OCI-LY1 (cell line): ENCODE measurements around the gene ADAMTS14.

Experiments
- H2AFZ ChIP-seq: fragments of 200-600 bp; sonication (generic), shearing (Covaris generic); 2 replicates; pipeline ENCODE4 v1.6.0; 2014; ENCODE audit warnings: antibody characterized with exemption, mild to moderate bottlenecking, low read length
- H3F3A ChIP-seq: fragments of 200-600 bp; sonication (generic), shearing (Covaris generic); 2 replicates; pipeline ENCODE4 v1.6.0; 2014; ENCODE audit warnings: mild to moderate bottlenecking, antibody characterized with exemption, low read length, moderate library complexity; ENCODE audit not compliant: insufficient read depth
- H3K27ac ChIP-seq: fragments of 200-600 bp; sonication (generic); 2 replicates; pipeline ENCODE4 v1.5.1; 2014; ENCODE audit warnings: low read length, mixed run types, mild to moderate bottlenecking, low read depth; ENCODE audit not compliant: poor library complexity, severe bottlenecking
- H3K27me3 ChIP-seq: fragments of 200-600 bp; sonication (generic); 2 replicates; pipeline ENCODE4 v1.6.0; 2014; ENCODE audit warnings: antibody characterized with exemption, mild to moderate bottlenecking, low read length, moderate library complexity; ENCODE audit not compliant: insufficient read depth
- H3K36me3 ChIP-seq: fragments of 200-600 bp; sonication (generic); 2 replicates; pipeline ENCODE4 v1.6.1; 2014; ENCODE audit warnings: mild to moderate bottlenecking, antibody characterized with exemption, low read length, moderate library complexity, mixed read lengths; ENCODE audit not compliant: insufficient read depth
- H3K4me1 ChIP-seq: fragments of 200-600 bp; sonication (generic); 2 replicates; pipeline ENCODE4 v1.5.1; 2014; ENCODE audit warnings: mild to moderate bottlenecking, low read length, moderate library complexity; ENCODE audit not compliant: insufficient read depth, severe bottlenecking
- H3K4me2 ChIP-seq: fragments of 200-600 bp; sonication (generic), shearing (Covaris generic); 2 replicates; pipeline ENCODE4 v1.6.1; 2014; ENCODE audit warnings: low read length
- H3K4me3 ChIP-seq: fragments of 200-600 bp; sonication (generic); 2 replicates; pipeline ENCODE4 v1.5.1; 2014; ENCODE audit warnings: low read length, low read depth, mild to moderate bottlenecking, mixed read lengths; ENCODE audit not compliant: poor library complexity, severe bottlenecking
- H3K79me2 ChIP-seq: fragments of 200-600 bp; shearing (Covaris generic); 2 replicates; pipeline ENCODE4 v1.6.1; 2016; ENCODE audit warnings: mixed run types, low read length, mixed read lengths; ENCODE audit not compliant: insufficient read depth
- H3K9ac ChIP-seq: fragments of 200-600 bp; sonication (generic), shearing (Covaris generic); 2 replicates; pipeline ENCODE4 v1.6.1; 2014; ENCODE audit warnings: mild to moderate bottlenecking, low read length, mixed read lengths
- H3K9me2 ChIP-seq: fragments of 200-600 bp; sonication (generic), shearing (Covaris generic); 2 replicates; pipeline ENCODE4 v1.6.1; 2014; ENCODE audit warnings: low read depth, mild to moderate bottlenecking, low read length, mixed read lengths
- H3K9me3 ChIP-seq: fragments of 200-600 bp; shearing (Covaris generic); 2 replicates; pipeline ENCODE4 v1.6.1; 2014; ENCODE audit warnings: low read length, mixed read lengths
- H4K20me1 ChIP-seq: fragments of 200-600 bp; sonication (generic), shearing (Covaris generic); 2 replicates; pipeline ENCODE4 v1.6.0; 2016; ENCODE audit warnings: mild to moderate bottlenecking, low read length; ENCODE audit not compliant: insufficient read depth
- CTCF ChIP-seq: fragments of 200-600 bp; sonication (generic), shearing (Covaris generic); IDR thresholded peaks from 2 replicates; pipeline ENCODE4 v1.5.1; 2017; ENCODE audit warnings: mild to moderate bottlenecking, antibody characterized with exemption, low read length, moderate library complexity, mixed read lengths
- EZH2 ChIP-seq: fragments of 200-600 bp; sonication (generic), shearing (Covaris generic); IDR thresholded peaks from 2 replicates; pipeline ENCODE4 v1.8.0; 2017; ENCODE audit warnings: borderline replicate concordance, mixed run types, mild to moderate bottlenecking, antibody characterized with exemption, low read length, moderate library complexity, mixed read lengths

Gene ADAMTS14

GRCh38 chr10:70786799-70787415 is 114.6 kb downstream of the ADAMTS14 start:
- no peaks in the 10 kb centered on the region for H3K36me3 ChIP-seq
- H3K27me3 ChIP-seq = peaks cover 6% of the 10 kb centered on the region; the same call in 1 of the 2 replicates
- no peaks in the 10 kb centered on the region for H3K9me3 ChIP-seq
- no peaks in the 10 kb centered on the region for H3K9me2 ChIP-seq
- no peak overlapping the region for H3K27ac ChIP-seq
- no peaks in the 10 kb centered on the region for H3K4me1 ChIP-seq
- no peaks in the 10 kb centered on the region for H3K79me2 ChIP-seq
- H3K9ac ChIP-seq = no peak overlapping the region
- H2AFZ ChIP-seq = no peak overlapping the region
- no peak overlapping the region for H3K4me2 ChIP-seq
- no peaks in the 10 kb centered on the region for H3F3A ChIP-seq
- no peak for TF ChIP-seq EZH2
- no peak for TF ChIP-seq CTCF
- H3K4me3 ChIP-seq = no peak overlapping the region
- H4K20me1 ChIP-seq = no peaks in the 10 kb centered on the region

- Histone ChIP-seq H3K9me2 (no peaks in the 10 kb centered on the region), H3K36me3 (no peaks in the 10 kb centered on the region), H3K9me3 (no peaks in the 10 kb centered on the region), H3K79me2 (no peaks in the 10 kb centered on the region), H3K4me2 (no peak overlapping the region), H3K4me1 (no peaks in the 10 kb centered on the region), H2AFZ (no peak overlapping the region), H3K27ac (no peak overlapping the region), H3K27me3 (no peaks in the 10 kb centered on the region), H3K9ac (no peak overlapping the region), H3K4me3 (no peak overlapping the region), H3F3A (no peaks in the 10 kb centered on the region), H4K20me1 (no peaks in the 10 kb centered on the region)
- TF ChIP-seq EZH2 = no peak
- no peak for TF ChIP-seq CTCF
These were observed 119.2 kb downstream of the ADAMTS14 start for GRCh38 chr10:70791386-70792039.

GRCh38 chr10:70795613-70796012 is 123.3 kb downstream of the ADAMTS14 start:
- TF ChIP-seq CTCF (no peak), EZH2 (no peak)
- no peaks in the 10 kb centered on the region for H3K4me1 ChIP-seq
- no peak overlapping the region for H2AFZ ChIP-seq
- H3K4me3 ChIP-seq = no peak overlapping the region
- H4K20me1 ChIP-seq = no peaks in the 10 kb centered on the region
- H3K9ac ChIP-seq = no peak overlapping the region
- no peaks in the 10 kb centered on the region for H3K27me3 ChIP-seq
- no peak overlapping the region for H3K4me2 ChIP-seq
- H3K27ac ChIP-seq = no peak overlapping the region
- no peaks in the 10 kb centered on the region for H3K36me3 ChIP-seq
- no peaks in the 10 kb centered on the region for H3K79me2 ChIP-seq
- H3K9me3 ChIP-seq = no peaks in the 10 kb centered on the region
- H3K9me2 ChIP-seq = no peaks in the 10 kb centered on the region
- no peaks in the 10 kb centered on the region for H3F3A ChIP-seq
